NB4 (cell line): ENCODE data around the gene MAPK13.

ENCODE experiments used
- DNase-seq: peaks from one replicate; pipeline ENCODE4 v3.0.0; 2010; ENCODE audit warnings: low read depth
- H3K4me3 ChIP-seq: one replicate; pipeline ENCODE4 v1.5.1; 2011; ENCODE audit warnings: mild to moderate bottlenecking, low read depth, low read length, moderate library complexity
- MYC ChIP-seq: IDR thresholded peaks from 2 replicates; pipeline ENCODE4 v1.6.1; 2011; ENCODE audit warnings: low read depth, low read length
- POLR2A ChIP-seq: IDR thresholded peaks from 2 replicates; pipeline ENCODE4 v1.6.1; 2011; ENCODE audit warnings: mild to moderate bottlenecking; ENCODE audit not compliant: insufficient read length; ENCODE audit errors: extremely low read depth
- TF ChIP-seq, protein P1 (sequence below): IDR thresholded peaks from 2 replicates; pipeline ENCODE4 v1.6.1; 2011; ENCODE audit warnings: low read depth, low read length
- TF ChIP-seq, protein P2 (sequence below): IDR thresholded peaks from one replicate; pipeline ENCODE4 v1.5.1; 2012; ENCODE audit warnings: low read depth, low read length

The MAPK13 gene

DNA sequence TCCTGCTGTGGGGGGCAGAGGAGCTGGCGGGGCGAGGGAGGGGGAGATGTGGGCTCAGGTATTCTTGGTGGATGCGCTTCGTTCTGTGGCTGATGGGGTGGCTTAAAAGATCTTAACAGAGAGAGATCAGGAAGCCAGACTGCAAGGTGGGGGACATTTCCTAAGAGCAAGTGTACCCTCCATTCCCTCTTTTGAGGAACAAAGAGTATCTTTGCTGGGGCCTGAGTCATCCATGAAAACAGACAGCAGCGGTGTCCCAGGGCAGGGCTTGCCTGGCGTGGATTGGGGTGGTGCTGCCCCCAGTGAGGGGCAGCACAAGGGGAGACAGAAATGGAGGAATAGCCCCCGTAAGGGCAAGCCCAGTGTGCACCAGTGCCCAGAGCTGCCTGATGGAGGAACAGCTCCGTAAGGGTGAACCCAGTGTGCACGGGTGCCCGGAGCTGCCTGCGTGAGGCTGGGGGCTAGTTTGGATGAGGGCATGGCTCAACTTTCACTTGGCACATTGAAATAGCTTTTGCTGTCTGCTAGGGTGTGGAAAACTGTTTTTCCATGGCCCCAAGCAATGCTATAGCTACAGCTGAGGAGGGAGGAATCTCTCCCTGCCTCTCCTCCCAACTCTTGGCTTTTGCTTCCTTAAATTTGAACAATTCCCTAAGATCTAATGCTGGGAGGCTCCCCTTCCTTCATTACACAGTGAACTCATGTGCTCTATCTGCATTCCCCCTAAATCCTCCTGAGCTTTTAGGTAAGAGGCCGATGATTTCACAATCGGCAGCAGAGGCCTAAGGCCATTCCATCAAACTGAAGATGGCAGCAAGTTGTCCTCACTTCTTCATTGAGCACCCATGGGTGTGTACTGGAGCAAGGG lies 12.9 kb downstream of the MAPK13 start:
- H3K4me3 ChIP-seq = no peak overlapping the region
- DNase-seq = no peak
- TF ChIP-seq, protein P1, sequence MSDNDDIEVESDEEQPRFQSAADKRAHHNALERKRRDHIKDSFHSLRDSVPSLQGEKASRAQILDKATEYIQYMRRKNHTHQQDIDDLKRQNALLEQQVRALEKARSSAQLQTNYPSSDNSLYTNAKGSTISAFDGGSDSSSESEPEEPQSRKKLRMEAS = no peak

DNA sequence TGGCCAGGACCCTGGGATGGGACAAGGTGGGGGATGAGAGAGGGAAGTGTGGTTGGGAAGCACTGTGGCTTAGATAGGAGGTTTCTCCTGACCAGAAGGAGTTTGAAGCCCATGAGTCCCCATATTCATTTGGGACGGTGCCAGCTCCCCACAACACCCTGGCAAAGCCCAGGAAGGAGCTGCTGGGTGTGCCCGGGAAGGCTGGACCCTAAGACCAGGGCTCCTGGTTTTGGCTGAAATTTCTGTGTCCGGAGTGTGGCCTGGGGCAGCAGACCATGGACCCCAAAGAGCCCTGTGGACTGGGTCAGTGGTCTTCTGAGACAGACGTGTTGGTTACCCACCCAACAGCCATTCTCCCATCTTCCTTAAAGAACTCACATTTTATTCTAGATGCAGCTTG lies 15.2 kb downstream of the MAPK13 start:
- no peak for DNase-seq
- no peak overlapping the region for H3K4me3 ChIP-seq
- TF ChIP-seq, protein P1 = no peak
- TF ChIP-seq, protein P2, sequence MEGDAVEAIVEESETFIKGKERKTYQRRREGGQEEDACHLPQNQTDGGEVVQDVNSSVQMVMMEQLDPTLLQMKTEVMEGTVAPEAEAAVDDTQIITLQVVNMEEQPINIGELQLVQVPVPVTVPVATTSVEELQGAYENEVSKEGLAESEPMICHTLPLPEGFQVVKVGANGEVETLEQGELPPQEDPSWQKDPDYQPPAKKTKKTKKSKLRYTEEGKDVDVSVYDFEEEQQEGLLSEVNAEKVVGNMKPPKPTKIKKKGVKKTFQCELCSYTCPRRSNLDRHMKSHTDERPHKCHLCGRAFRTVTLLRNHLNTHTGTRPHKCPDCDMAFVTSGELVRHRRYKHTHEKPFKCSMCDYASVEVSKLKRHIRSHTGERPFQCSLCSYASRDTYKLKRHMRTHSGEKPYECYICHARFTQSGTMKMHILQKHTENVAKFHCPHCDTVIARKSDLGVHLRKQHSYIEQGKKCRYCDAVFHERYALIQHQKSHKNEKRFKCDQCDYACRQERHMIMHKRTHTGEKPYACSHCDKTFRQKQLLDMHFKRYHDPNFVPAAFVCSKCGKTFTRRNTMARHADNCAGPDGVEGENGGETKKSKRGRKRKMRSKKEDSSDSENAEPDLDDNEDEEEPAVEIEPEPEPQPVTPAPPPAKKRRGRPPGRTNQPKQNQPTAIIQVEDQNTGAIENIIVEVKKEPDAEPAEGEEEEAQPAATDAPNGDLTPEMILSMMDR = no peak
- no peak for TF ChIP-seq POLR2A
- no peak for TF ChIP-seq MYC

DNA sequence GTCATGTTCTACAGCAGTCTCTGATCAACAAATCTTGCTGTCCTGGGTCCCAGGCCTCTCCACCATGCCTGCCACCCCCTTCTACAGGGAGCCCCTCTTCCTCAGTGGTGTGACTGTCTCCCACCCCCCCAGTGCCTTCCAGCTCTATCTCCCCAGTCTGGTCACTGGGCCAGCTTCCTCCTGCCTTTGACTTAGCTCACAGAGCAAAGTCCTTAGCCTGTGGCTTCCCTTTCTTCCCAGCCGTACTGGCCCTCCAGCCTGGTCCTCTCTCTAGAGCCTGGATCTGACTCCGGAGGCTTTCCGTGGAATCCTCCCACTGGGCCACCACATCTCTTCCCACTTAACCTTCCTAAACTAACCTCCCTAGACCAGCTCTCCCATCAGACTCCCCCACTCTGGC lies 17.0 kb downstream of the MAPK13 start:
- TF ChIP-seq, protein P1 = no peak
- no peak for TF ChIP-seq MYC
- TF ChIP-seq, protein P2 = no peak
- no peak for TF ChIP-seq POLR2A
- H3K4me3 ChIP-seq = no peak overlapping the region
- no peak for DNase-seq

DNA sequence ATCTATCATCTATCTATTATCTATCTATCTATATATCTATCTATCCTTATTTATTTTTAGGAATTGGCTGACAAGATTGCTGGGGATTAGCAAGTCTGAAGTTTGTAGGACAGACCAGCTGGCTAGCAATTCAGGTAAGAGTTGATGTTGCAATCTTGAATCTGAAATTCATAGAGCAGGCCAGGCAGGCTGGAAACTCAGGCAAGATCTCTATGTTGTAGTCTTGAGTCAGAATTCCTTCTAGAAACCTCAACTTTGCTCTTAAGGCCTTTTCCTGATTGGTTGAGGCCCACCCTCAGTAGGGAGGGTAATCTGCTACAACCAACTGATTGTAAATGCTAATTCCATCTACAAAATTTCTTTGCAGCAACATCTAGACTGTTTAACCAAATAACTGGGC lies 19.2 kb downstream of the MAPK13 start:
- DNase-seq = no peak

DNA sequence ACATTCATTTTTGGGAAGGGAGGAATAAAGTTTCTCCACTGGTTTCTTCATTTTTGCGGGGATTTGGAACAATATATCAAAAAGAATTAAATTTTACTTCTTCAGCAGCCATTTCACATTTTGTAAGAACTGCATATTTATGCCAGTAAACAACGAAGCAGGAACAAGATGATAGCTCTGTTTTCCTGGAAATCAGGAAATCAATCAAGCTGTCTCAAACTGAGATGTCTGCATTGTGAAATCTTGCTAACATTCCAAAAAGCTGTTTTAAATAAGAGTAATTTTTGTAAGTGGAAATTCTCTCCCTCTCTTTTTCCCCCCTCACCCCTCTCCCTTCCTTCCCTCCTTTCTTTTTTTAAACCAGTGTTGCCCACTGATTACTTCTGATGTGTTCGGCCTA lies 20.0 kb downstream of the MAPK13 start:
- no peak for DNase-seq
- no peak overlapping the region for H3K4me3 ChIP-seq

More for the DNA sequence above, 19.2 kb downstream of the MAPK13 start:
- no peak overlapping the region for H3K4me3 ChIP-seq
- TF ChIP-seq, protein P2 = no peak
- TF ChIP-seq POLR2A (no peak), MYC (no peak)
- TF ChIP-seq, protein P1 = no peak

DNA sequence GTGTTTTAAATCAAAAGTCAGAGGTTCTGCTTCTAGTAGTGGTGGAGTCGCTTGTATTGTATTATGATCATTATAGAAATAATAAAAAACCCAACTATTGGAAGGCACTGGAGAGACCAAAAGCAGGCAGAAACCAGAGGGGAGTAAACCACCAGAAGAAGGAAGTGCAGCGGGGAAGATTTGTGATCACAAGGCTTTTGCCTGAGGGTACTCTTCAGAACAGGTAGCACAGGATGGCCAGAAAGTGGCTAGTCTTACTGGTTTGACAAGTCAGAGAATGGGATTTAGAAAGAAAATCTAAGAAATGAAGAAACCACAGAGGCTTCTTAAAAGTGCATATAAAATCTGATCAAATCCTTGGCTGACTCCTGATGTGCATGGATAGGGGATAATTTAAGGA lies 24.0 kb downstream of the MAPK13 start:
- TF ChIP-seq MYC (no peak), POLR2A (no peak)
- TF ChIP-seq, protein P1 = no peak
- TF ChIP-seq, protein P2 = no peak
- no peak for DNase-seq

More for the DNA sequence above, 20.0 kb downstream of the MAPK13 start:
- TF ChIP-seq, protein P2 = no peak
- TF ChIP-seq, protein P1 = no peak
- TF ChIP-seq POLR2A (no peak), MYC (no peak)

More for the DNA sequence above, 24.0 kb downstream of the MAPK13 start:
- no peak overlapping the region for H3K4me3 ChIP-seq
